ENCODE data around the gene EPHA7. TPM values are rescaled to one million over a fixed set of nuclear protein-coding genes. Genes with fewer than 3 reads are reported as not detected.

EPHA7 gene
- polyA plus RNA-seq, 1 donor (not counting 4 experiments of a cell fraction or from before 2014, with no cell fraction given): not detected

DNA sequence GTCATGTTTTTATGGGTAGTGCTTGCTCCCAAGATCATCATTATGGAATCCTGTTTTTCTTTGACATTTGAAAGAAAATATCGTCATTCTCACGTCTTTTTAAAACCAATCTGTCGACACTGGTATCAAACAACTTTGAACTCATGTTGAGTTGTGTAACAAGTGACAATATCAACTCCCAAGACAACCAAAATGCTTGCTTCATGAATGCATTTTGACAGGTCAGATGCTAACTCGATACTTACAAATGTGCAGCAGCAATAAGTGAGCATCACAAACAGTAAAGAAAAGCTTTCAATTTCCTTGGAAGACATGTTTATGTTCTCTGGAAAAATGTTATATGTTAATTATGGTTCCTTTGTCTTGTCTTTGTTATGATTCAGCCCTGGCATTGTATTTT lies 125.9 kb downstream of the EPHA7 start:
- Histone ChIP-seq H3K36me3 (ENCODE audit: control insufficient read depth in 2 of 2, extremely low read depth in 1 of 2, insufficient read depth in 2 of 2, low read length in 2 of 2) (no peaks in the 10 kb centered on the region), H4K20me1 (ENCODE audit: control insufficient read depth, extremely low read depth, insufficient read depth, low read length) (no peaks in the 10 kb centered on the region), H3K27me3 (ENCODE audit: control insufficient read depth, extremely low read depth, insufficient read depth, low read length) (no peaks in the 10 kb centered on the region), H3K27ac (ENCODE audit: control insufficient read depth, insufficient read depth, low read length) (no peak overlapping the region), H2AFZ (ENCODE audit: control insufficient read depth, low read length) (no peak overlapping the region), H3K9ac (ENCODE audit: control insufficient read depth, extremely low read depth, insufficient read depth, low read length) (no peak overlapping the region), H3K4me1 (ENCODE audit: control insufficient read depth, extremely low read depth, insufficient read depth, low read length) (no peaks in the 10 kb centered on the region), H3K4me3 (ENCODE audit: control insufficient read depth in 2 of 3, extremely low read depth in 1 of 3, insufficient read depth in 2 of 3, low read depth in 1 of 3, low read length in 3 of 3) (no peak overlapping the region), H3K9me3 (ENCODE audit: control insufficient read depth, low read depth, low read length) (no peaks in the 10 kb centered on the region), H3K9me1 (ENCODE audit: control insufficient read depth, extremely low read depth, insufficient read depth, low read length) (no peaks in the 10 kb centered on the region), H3K79me2 (ENCODE audit: control insufficient read depth, insufficient read depth, low read length) (no peaks in the 10 kb centered on the region), H3K4me2 (ENCODE audit: control insufficient read depth, extremely low read depth, insufficient read depth, low read depth, low read length) (no peak overlapping the region)
- TF ChIP-seq, protein P1, sequence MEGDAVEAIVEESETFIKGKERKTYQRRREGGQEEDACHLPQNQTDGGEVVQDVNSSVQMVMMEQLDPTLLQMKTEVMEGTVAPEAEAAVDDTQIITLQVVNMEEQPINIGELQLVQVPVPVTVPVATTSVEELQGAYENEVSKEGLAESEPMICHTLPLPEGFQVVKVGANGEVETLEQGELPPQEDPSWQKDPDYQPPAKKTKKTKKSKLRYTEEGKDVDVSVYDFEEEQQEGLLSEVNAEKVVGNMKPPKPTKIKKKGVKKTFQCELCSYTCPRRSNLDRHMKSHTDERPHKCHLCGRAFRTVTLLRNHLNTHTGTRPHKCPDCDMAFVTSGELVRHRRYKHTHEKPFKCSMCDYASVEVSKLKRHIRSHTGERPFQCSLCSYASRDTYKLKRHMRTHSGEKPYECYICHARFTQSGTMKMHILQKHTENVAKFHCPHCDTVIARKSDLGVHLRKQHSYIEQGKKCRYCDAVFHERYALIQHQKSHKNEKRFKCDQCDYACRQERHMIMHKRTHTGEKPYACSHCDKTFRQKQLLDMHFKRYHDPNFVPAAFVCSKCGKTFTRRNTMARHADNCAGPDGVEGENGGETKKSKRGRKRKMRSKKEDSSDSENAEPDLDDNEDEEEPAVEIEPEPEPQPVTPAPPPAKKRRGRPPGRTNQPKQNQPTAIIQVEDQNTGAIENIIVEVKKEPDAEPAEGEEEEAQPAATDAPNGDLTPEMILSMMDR (optimal IDR thresholded peaks at IDR 0.05 in 1 of 3, IDR thresholded peaks at IDR 0.05 in 1 of 3, conservative IDR thresholded peaks at IDR 0.05 in 1 of 3; ENCODE audit: extremely low read depth in 1 of 3, insufficient read depth in 2 of 3, low read length in 3 of 3): no peak
- TF ChIP-seq EZH2 (IDR thresholded peaks at IDR 0.05; ENCODE audit: low read length): no peak
- DNase-seq (ENCODE audit: low read depth, low spot score): no peak
- FAIRE-seq: no peak
- dilution Hi-C loops (cut with MboI; ENCODE audit: extremely low pct_ligation_motif_present, low sequenced_read_pairs): no loop called here

DNA sequence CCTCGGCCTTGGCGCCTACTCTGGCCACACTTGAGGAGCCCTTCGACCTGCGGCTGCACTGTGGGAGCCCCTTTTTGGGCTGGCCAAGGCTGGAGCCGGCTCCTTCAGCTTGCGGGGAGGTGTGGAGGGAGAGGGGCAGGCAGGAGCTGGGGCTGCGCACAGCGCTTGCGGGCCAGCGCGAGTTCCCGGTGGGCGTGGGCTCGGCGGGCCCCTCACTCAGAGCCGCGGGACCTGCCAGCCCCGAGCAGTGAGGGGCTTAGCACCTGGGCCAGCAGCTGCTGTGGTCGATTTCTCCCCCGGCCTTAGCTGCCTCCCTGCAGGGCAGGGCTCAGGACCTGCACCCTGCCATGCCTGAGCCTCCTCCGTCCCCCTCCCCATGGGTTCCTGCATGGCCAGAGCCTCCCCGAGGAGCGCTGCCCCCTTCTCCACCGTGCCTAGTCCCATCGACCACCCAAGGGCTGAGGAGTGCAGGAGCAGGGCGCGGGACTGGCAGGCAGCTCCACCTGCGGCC lies 136.8 kb downstream of the EPHA7 start:
- no peaks in the 10 kb centered on the region for H3K9me1 ChIP-seq (ENCODE audit: control insufficient read depth, extremely low read depth, insufficient read depth, low read length)
- no peaks in the 10 kb centered on the region for H4K20me1 ChIP-seq (ENCODE audit: control insufficient read depth, extremely low read depth, insufficient read depth, low read length)
- H3K4me3 ChIP-seq (ENCODE audit: control insufficient read depth in 2 of 3, extremely low read depth in 1 of 3, insufficient read depth in 2 of 3, low read depth in 1 of 3, low read length in 3 of 3): no peak overlapping the region
- dilution Hi-C loops (cut with MboI; ENCODE audit: extremely low pct_ligation_motif_present, low sequenced_read_pairs): no loop called here
- no peaks in the 10 kb centered on the region for H3K27me3 ChIP-seq (ENCODE audit: control insufficient read depth, extremely low read depth, insufficient read depth, low read length)
- no peak overlapping the region for H2AFZ ChIP-seq (ENCODE audit: control insufficient read depth, low read length)
- H3K36me3 ChIP-seq (ENCODE audit: control insufficient read depth in 2 of 2, extremely low read depth in 1 of 2, insufficient read depth in 2 of 2, low read length in 2 of 2): no peaks in the 10 kb centered on the region
- H3K9ac ChIP-seq (ENCODE audit: control insufficient read depth, extremely low read depth, insufficient read depth, low read length): no peak overlapping the region
- no peak overlapping the region for H3K27ac ChIP-seq (ENCODE audit: control insufficient read depth, insufficient read depth, low read length)
- no peak overlapping the region for H3K4me2 ChIP-seq (ENCODE audit: control insufficient read depth, extremely low read depth, insufficient read depth, low read depth, low read length)
- DNase-seq (ENCODE audit: low read depth, low spot score) (no peak), FAIRE-seq (no peak)
- no peaks in the 10 kb centered on the region for H3K79me2 ChIP-seq (ENCODE audit: control insufficient read depth, insufficient read depth, low read length)
- H3K4me1 ChIP-seq (ENCODE audit: control insufficient read depth, extremely low read depth, insufficient read depth, low read length): no peaks in the 10 kb centered on the region
- no peaks in the 10 kb centered on the region for H3K9me3 ChIP-seq (ENCODE audit: control insufficient read depth, low read depth, low read length)
- TF ChIP-seq, protein P1 (optimal IDR thresholded peaks at IDR 0.05 in 1 of 3, IDR thresholded peaks at IDR 0.05 in 1 of 3, conservative IDR thresholded peaks at IDR 0.05 in 1 of 3; ENCODE audit: extremely low read depth in 1 of 3, insufficient read depth in 2 of 3, low read length in 3 of 3): no peak
- TF ChIP-seq EZH2 (IDR thresholded peaks at IDR 0.05; ENCODE audit: low read length): no peak

All from keratinocyte (primary cell).